Measurements from ENCODE around the gene ODAD4. TPM values are rescaled to one million over a fixed set of nuclear protein-coding genes. Genes with fewer than 3 reads are reported as not detected.

ODAD4 gene
- total RNA-seq, 2 experiments from 2014 or later = 2.2 to 2.7 TPM

DNA sequence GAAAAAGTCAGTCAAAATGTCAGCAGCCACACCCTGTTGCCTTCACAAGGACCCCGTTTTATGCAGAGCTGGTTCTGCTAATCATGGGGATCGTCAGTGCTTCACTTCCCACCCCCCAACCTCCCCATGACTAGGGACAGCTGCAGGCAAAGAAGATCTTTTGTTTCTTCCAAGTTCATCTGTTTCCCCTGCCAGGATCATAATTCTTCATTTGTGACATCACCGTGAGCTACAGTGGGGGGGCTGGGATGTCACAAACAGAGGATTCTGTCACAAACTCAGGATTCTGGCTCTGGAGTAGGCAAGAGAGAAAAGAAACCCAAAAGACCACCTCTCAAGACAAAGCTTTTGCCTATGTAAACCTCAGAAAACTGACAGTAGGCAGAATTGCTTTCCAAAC, 62.2 kb downstream of the ODAD4 start:
- H3K4me3 Mint-ChIP-seq = no peak overlapping the region
- CTCF ChIA-PET = no interaction called here
- POLR2A ChIA-PET = interaction anchor here (1.2 kb wide), 1 partner anchor 26 kb away, joined by 5 read pairs; the partner anchor contains the start of gene CNP
- ATAC-seq (ENCODE audit: poor library complexity) = no peak
- Histone ChIP-seq H3K36me3 (ENCODE audit: insufficient read depth, low read length) (peaks cover 89% of the 10 kb centered on the region), H3K4me1 (ENCODE audit: insufficient read depth, low read length) (no peaks in the 10 kb centered on the region), H3K27me3 (ENCODE audit: control insufficient read depth in 1 of 2, insufficient read depth in 2 of 2, low read length in 2 of 2) (no peaks in the 10 kb centered on the region), H3K27ac (ENCODE audit: low read depth in 1 of 2, low read length in 2 of 2) (no peak overlapping the region), H3K4me3 (ENCODE audit: low read length) (no peak overlapping the region), H3K9me3 (ENCODE audit: control insufficient read depth in 1 of 2, insufficient read depth in 1 of 2, low read length in 2 of 2) (no peaks in the 10 kb centered on the region)
- intact Hi-C loops (cut with DNase I, micrococcal nuclease) = no loop called here
- H3K27me3 Mint-ChIP-seq = no peaks in the 10 kb centered on the region
- no peaks in the 10 kb centered on the region for H3K9me3 Mint-ChIP-seq
- no peak overlapping the region for H3K27ac Mint-ChIP-seq
- no peak for DNase-seq
- TF ChIP-seq, protein P1, sequence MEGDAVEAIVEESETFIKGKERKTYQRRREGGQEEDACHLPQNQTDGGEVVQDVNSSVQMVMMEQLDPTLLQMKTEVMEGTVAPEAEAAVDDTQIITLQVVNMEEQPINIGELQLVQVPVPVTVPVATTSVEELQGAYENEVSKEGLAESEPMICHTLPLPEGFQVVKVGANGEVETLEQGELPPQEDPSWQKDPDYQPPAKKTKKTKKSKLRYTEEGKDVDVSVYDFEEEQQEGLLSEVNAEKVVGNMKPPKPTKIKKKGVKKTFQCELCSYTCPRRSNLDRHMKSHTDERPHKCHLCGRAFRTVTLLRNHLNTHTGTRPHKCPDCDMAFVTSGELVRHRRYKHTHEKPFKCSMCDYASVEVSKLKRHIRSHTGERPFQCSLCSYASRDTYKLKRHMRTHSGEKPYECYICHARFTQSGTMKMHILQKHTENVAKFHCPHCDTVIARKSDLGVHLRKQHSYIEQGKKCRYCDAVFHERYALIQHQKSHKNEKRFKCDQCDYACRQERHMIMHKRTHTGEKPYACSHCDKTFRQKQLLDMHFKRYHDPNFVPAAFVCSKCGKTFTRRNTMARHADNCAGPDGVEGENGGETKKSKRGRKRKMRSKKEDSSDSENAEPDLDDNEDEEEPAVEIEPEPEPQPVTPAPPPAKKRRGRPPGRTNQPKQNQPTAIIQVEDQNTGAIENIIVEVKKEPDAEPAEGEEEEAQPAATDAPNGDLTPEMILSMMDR (IDR thresholded peaks at IDR 0.05) = no peak
- H3K36me3 Mint-ChIP-seq (ENCODE audit: low read depth) = peaks cover 94% of the 10 kb centered on the region
- no peaks in the 10 kb centered on the region for H3K4me1 Mint-ChIP-seq (ENCODE audit: low read depth)

DNA sequence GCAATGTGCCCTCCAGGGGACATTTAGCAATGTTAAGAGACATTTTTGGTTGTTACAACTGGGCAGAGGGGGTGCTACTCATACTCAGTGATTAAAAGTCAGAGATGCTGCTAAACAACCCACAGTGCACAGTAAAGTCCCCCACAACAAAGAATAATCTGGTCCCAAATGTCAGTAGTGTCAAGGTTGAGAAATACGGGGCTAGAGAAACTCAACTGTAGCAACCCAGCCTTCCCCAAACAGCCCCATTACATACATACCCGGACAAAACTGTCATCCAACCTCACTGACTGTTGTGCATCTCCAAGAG, 66.4 kb downstream of the ODAD4 start:
- Mint-ChIP-seq H3K9me3 (no peaks in the 10 kb centered on the region), H3K36me3 (ENCODE audit: low read depth) (peaks cover 89% of the 10 kb centered on the region), H3K27ac (no peak overlapping the region), H3K27me3 (no peaks in the 10 kb centered on the region), H3K4me3 (no peak overlapping the region), H3K4me1 (ENCODE audit: low read depth) (no peaks in the 10 kb centered on the region)
- no peak for DNase-seq
- TF ChIP-seq, protein P1 (IDR thresholded peaks at IDR 0.05) = no peak
- Histone ChIP-seq H3K36me3 (ENCODE audit: insufficient read depth, low read length) (peaks cover 85% of the 10 kb centered on the region), H3K27ac (ENCODE audit: low read depth in 1 of 2, low read length in 2 of 2) (no peak overlapping the region), H3K9me3 (ENCODE audit: control insufficient read depth in 1 of 2, insufficient read depth in 1 of 2, low read length in 2 of 2) (no peaks in the 10 kb centered on the region), H3K4me3 (ENCODE audit: low read length) (no peak overlapping the region), H3K4me1 (ENCODE audit: insufficient read depth, low read length) (no peaks in the 10 kb centered on the region), H3K27me3 (ENCODE audit: control insufficient read depth in 1 of 2, insufficient read depth in 2 of 2, low read length in 2 of 2) (no peaks in the 10 kb centered on the region)
- intact Hi-C loops (cut with DNase I, micrococcal nuclease) = no loop called here
- no peak for ATAC-seq (ENCODE audit: poor library complexity)
- POLR2A ChIA-PET = no interaction called here
- CTCF ChIA-PET = interaction anchor here (0.6 to 1.3 kb wide), 2 partner anchors 8 to 10 kb away, joined by 3 read pairs; no protein-coding TSS in a partner anchor

DNA sequence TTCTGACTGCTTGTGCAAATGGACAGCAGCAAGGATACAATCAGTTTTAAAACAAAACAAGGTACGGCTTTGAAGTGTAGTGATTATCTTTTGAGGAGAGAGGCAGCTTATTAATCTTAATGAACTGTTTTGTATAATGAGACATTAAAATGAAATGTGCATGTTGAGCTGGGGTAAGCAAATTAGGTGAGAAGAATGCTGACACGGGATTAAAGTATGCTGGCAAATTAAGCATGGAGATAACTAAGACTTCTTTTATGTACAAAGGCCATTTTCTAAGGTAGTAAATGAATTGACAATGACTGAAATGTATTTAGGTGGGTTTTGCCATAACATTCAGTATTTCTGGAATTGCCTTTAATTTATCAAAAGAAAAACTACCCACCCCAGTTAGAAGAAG, 68.1 kb downstream of the ODAD4 start:
- Mint-ChIP-seq H3K27me3 (no peaks in the 10 kb centered on the region), H3K27ac (no peak overlapping the region), H3K9me3 (no peaks in the 10 kb centered on the region), H3K4me1 (ENCODE audit: low read depth) (no peaks in the 10 kb centered on the region), H3K36me3 (ENCODE audit: low read depth) (peaks cover 89% of the 10 kb centered on the region), H3K4me3 (no peak overlapping the region)
- no peaks in the 10 kb centered on the region for H3K4me1 ChIP-seq (ENCODE audit: insufficient read depth, low read length)
- no peaks in the 10 kb centered on the region for H3K27me3 ChIP-seq (ENCODE audit: control insufficient read depth in 1 of 2, insufficient read depth in 2 of 2, low read length in 2 of 2)
- TF ChIP-seq, protein P1 (IDR thresholded peaks at IDR 0.05) = no peak
- CTCF ChIA-PET = no interaction called here
- intact Hi-C loops (cut with DNase I, micrococcal nuclease) = no loop called here
- no peak overlapping the region for H3K27ac ChIP-seq (ENCODE audit: low read depth in 1 of 2, low read length in 2 of 2)
- POLR2A ChIA-PET = no interaction called here
- DNase-seq (no peak), ATAC-seq (ENCODE audit: poor library complexity) (no peak)
- peaks cover 88% of the 10 kb centered on the region for H3K36me3 ChIP-seq (ENCODE audit: insufficient read depth, low read length)
- no peak overlapping the region for H3K4me3 ChIP-seq (ENCODE audit: low read length)
- no peaks in the 10 kb centered on the region for H3K9me3 ChIP-seq (ENCODE audit: control insufficient read depth in 1 of 2, insufficient read depth in 1 of 2, low read length in 2 of 2)

Data from CD4-positive, alpha-beta T cell (primary cell).